OCI-LY1 (cell line): ENCODE data around the gene SREBF1.

Source experiments
- CTCF ChIP-seq: fragments of 200-600 bp; sonication (generic), shearing (Covaris generic); IDR thresholded peaks from 2 replicates; pipeline ENCODE4 v1.5.1; 2017; ENCODE audit warnings: mild to moderate bottlenecking, antibody characterized with exemption, low read length, moderate library complexity, mixed read lengths
- EZH2 ChIP-seq: fragments of 200-600 bp; sonication (generic), shearing (Covaris generic); IDR thresholded peaks from 2 replicates; pipeline ENCODE4 v1.8.0; 2017; ENCODE audit warnings: borderline replicate concordance, mixed run types, mild to moderate bottlenecking, antibody characterized with exemption, low read length, moderate library complexity, mixed read lengths

GRCh38 chr17:17836818-17837379 is at the start of gene SREBF1:
- TF ChIP-seq CTCF (no peak), EZH2 (no peak)
